SH-SY5Y (cell line): ENCODE data around the gene DENND1B.

Source experiments
- GATA2 ChIP-seq: IDR thresholded peaks from 2 replicates; pipeline ENCODE4 v1.6.1; 2011; ENCODE audit warnings: mild to moderate bottlenecking, low read depth, low read length
- GATA3 ChIP-seq: IDR thresholded peaks from 2 replicates; pipeline ENCODE4 v1.6.1; 2011; ENCODE audit warnings: low read depth, mild to moderate bottlenecking, low read length, moderate library complexity

Gene DENND1B

GRCh38 chr1:197771904-197772556 is 3.2 kb downstream of the DENND1B start:
- TF ChIP-seq GATA2 = no peak
- TF ChIP-seq GATA3 = no peak

GRCh38 chr1:197771386-197771785 is 3.9 kb downstream of the DENND1B start:
- TF ChIP-seq GATA2 = no peak

GRCh38 chr1:197770243-197770642 is 5.0 kb downstream of the DENND1B start:
- TF ChIP-seq GATA3 (no peak), GATA2 (no peak)

GRCh38 chr1:197769287-197769686 is 6.0 kb downstream of the DENND1B start:
- TF ChIP-seq GATA2 (no peak), GATA3 (no peak)

- TF ChIP-seq GATA3 = no peak
- TF ChIP-seq GATA2 = no peak
Measured at GRCh38 chr1:197768014-197768805, 7.1 kb downstream of the DENND1B start.

- no peak for TF ChIP-seq GATA3
- no peak for TF ChIP-seq GATA2
Measured at GRCh38 chr1:197763769-197764168, 11.5 kb downstream of the DENND1B start.

GRCh38 chr1:197763307-197763706 is 12.0 kb downstream of the DENND1B start:
- TF ChIP-seq GATA3 = no peak
- TF ChIP-seq GATA2 = no peak

GRCh38 chr1:197761654-197762053 is 13.6 kb downstream of the DENND1B start:
- no peak for TF ChIP-seq GATA2
- TF ChIP-seq GATA3 = no peak

GRCh38 chr1:197750366-197750765 is 24.9 kb downstream of the DENND1B start:
- no peak for TF ChIP-seq GATA3
- TF ChIP-seq GATA2 = no peak

GRCh38 chr1:197745911-197746310 is 29.4 kb downstream of the DENND1B start:
- TF ChIP-seq GATA3 = no peak
- TF ChIP-seq GATA2 = no peak

- TF ChIP-seq GATA3 (no peak), GATA2 (no peak)
Measured at GRCh38 chr1:197744979-197745378, 30.3 kb downstream of the DENND1B start.

- no peak for TF ChIP-seq GATA2
- TF ChIP-seq GATA3 = no peak
Measured at GRCh38 chr1:197743578-197743977, 31.7 kb downstream of the DENND1B start.

- TF ChIP-seq GATA2 = no peak
- no peak for TF ChIP-seq GATA3
Measured at GRCh38 chr1:197740992-197741391, 34.3 kb downstream of the DENND1B start.

GRCh38 chr1:197738927-197739326 is 36.4 kb downstream of the DENND1B start:
- TF ChIP-seq GATA2 = no peak
- no peak for TF ChIP-seq GATA3

GRCh38 chr1:197737916-197738315 is 37.4 kb downstream of the DENND1B start:
- TF ChIP-seq GATA2 (no peak), GATA3 (no peak)
